Endothelial cell of hepatic sinusoid (primary cell): ENCODE measurements around the gene MRNIP.

Source experiments
- in situ Hi-C: cut with HindIII; loops from 2 replicates; pipeline ENCODE4 v1.10.0; 2017; ENCODE audit warnings: low sequenced_read_pairs

The MRNIP gene

DNA sequence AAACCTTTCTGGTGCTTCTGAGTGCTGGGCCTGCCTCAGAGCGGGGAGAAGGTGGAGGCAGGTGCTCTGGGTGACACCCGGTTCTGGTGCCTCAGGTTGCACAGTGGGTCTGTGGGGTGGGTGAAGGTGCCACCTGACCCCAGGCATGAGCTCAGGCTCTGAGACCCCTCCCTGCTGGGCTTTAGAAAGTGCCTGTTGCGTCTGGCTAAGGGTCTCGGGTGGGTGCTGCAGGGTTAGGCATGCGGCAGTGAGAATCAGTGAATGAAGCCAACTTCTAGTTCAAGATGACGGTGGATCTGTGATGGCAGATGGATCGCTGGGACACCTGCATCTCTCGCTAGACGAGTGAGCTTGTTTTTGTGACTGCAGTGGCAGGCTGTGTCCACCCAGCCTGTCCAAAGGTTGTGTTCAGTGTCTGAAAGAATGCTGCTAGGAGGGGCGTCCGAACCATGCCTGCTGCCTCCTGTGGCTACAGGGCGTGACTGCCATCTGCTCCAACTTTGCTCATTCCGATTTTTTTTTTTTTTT is 32.9 kb downstream of the MRNIP start:
- in situ Hi-C loops = loop anchor here (5.0 kb wide), 3 partner anchors 57 to 97 kb away; no protein-coding TSS in a partner anchor

GRCh38 chr5:179824745-179825112 is 33.9 kb downstream of the MRNIP start:
- in situ Hi-C loops = loop anchor here (5.0 kb wide), 3 partner anchors 57 to 98 kb away; no protein-coding TSS in a partner anchor

GRCh38 chr5:179823937-179824744 is 34.5 kb downstream of the MRNIP start:
- in situ Hi-C loops = no loop called here

DNA sequence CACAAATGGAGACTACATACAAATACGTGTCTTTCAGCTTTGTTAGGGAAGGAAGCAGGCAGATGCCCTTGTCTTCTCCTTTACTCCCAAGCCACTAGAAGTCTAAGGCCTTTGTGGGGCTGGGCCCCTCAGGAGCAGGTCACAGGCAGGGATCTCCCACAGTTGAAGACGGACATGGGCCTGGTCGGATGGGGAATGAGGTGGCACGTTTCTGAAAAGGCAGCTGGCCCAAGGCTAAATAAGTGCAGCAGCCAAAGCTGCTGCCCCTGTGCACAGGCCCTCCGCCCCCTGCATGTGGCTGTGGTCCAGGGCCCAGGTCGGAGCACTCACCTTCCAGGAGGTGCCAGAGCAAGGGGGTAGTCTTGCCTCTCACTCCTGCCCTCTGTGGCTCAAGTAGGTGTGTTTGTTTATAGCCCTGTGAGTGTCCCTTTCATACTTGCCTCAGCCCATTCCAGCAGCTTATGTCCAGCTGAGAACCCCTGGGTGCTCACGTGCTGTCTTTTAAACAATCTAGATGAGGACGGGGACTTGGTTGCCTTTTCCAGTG is 36.1 kb downstream of the MRNIP start:
- in situ Hi-C loops = no loop called here

DNA sequence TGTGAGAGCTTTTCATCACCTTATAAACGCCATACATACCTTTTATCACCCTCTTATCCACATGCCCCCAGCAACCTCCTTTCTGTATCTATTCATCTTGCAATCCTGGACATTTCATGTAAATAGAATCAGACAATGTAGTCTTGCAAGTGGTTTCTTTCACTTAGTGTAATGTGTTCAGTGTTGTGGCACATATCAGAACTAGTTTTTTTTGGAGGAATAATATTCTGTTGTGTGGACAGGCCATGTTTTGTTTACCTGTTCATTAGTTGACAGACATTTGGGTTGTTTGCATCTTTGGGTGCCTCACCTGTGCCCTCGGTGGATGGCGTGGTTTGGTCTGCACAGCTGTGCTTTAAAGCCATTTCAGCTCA is 36.6 kb downstream of the MRNIP start:
- in situ Hi-C loops = no loop called here

GRCh38 chr5:179821298-179822058 is 37.1 kb downstream of the MRNIP start:
- in situ Hi-C loops = no loop called here

- in situ Hi-C loops = no loop called here
Observed at GRCh38 chr5:179820483-179821297, 37.9 kb downstream of the MRNIP start, which contains the start of gene SQSTM1. Gene SQSTM1, plus strand, starts transcription at chr5:179820905. Its CDS starts 32 bp downstream, at chr5:179820937.

- in situ Hi-C loops = no loop called here
Observed at GRCh38 chr5:179820127-179820482, 38.5 kb downstream of the MRNIP start.

DNA sequence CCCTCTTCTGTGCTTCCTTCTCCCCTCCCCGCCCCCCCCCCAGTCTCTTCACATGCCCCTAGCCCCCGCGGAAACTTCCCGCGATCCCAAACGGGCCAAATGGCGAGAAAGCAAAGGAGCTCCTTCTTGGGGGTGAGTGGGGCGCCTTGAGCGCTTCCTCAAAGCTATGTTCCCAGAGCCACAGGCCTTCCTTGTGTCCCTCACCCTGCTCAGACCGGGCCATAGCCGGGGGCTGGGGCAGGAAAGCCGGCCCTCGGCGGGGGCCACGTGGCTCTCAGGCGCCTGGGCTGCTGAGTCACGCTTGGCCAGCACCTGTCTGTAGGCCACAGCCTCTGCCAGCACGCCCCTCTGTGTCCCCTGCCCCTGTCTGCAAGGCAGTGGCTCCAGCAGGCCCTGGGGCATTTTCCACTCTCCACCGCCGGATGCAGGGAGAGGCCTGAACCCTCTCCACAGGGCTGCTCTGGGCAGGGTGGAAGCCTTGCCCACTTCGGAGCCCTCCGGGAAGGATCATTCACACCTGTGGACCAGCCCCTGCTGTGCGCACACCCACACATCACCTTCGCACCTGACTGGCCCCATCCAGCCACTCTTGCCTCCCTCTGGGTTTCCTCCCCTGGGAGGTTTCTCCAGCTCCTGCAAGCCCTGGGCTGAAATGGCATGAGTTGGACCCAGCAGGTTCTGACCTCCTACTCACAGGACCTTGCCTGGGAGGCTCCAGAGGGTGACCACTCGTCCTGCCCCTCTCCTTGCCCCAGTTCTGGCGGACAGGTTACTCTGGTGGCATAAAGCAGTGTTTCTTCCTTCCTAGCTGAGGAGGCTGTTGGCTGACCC is 39.1 kb downstream of the MRNIP start:
- in situ Hi-C loops = no loop called here

- in situ Hi-C loops = no loop called here
Observed at GRCh38 chr5:179818746-179819295, 39.8 kb downstream of the MRNIP start.

GRCh38 chr5:179817890-179818745 is 40.5 kb downstream of the MRNIP start:
- in situ Hi-C loops = no loop called here

DNA sequence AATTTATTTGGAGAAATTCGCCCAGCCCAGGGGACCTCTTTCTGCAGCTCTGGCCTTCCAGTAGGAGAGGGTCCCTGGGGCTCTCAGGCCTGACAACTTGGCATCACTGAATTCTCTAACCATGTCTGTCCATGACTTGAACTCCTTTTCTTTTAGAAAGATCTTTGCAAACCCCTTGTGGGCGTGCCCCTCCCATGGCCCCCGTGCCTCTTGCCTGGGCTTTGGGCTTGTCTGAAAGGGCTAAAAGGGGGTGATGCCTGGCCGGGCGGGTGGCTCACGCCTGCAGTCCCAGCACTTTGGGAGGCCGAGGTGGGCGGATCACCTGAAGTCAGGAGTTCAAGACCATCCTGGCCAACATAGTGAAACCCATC is 41.2 kb downstream of the MRNIP start:
- in situ Hi-C loops = no loop called here

DNA sequence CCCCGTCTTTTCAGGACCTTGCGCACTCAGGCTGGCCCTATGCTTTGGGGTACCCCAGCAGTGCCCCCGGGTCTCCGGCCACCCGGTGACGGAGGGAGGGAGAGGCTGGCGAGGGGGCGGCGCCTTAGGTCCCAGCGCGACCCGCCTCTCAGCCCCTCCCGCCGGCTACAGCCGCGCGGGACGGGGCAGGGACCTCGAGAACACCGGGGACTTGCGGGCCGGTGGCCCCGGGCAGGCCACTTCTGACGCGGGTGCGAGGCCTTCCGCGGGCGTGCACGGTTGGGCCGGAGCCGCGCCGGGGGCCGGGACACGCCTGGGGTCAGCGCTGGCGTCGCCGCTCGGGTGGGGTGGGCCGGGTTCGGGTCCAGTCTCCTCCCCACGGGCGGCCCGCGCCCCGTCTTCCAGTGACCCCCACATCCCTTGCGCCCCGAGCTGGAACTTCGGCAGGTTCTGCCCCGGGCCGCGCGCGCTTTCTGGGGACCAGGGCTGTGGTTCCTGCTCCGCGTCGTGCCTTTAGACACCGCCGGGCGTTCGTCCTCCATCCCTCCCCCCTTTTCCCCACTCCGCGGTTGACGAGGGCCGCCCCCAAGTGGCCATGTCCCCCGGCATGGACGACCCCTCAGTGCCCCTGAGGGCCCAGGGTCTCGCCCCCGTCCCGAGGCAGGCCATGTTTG is 41.7 kb downstream of the MRNIP start:
- in situ Hi-C loops = no loop called here

DNA sequence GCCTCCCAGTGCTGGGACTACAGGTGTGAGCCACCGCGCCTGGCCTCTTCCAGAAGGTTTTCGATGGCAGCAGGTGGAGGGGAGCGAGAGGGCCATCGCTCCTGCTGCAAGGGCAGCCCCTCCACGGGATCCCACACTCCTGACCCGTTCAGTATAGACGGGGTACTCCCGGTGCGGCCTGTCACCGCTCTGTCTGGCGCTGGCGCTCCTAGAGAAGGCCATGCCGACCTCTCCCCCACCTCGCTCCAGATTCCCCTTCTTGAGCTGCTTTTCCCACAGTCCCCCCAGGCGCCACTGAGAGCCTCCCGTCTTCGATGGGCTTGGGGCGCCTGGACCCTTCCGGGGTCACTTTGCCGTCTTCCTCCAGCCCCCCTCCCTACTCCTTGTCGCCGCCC is 42.2 kb downstream of the MRNIP start:
- in situ Hi-C loops = no loop called here

DNA sequence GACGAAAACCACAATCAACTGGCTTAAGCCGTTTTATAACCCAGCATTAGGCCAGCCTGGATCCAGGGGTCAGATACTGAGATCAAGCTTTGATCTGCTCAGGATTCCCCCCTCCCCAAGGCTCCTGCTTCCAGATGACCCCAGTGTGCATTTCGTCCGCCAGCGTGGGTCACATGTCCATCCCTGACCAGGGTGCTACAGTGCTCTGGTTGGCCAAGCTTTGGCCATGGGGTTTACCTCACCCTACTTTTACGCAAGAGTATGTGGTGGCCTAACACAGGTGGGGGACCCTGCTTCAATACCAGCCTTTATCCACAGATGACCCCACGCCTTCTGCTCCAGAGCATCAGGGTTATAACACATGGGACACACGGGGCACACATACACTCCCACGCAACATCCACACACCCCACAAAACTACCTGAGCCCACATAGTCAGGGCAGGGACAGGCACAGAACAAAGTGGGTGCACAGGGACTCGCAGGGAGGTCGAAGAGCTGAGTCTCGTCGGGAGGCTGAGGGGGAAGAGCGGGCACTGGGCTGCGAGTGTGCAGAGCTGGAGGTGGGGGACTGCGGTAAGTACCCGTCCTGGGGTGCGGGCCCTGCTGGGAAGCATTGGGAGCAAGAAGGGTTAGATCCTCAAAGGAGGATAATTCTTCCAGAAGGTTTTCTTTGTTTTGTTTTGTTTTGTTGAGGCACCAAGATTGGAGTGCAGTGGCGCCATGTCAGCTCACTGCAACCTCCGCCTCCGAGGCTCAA is 42.9 kb downstream of the MRNIP start:
- in situ Hi-C loops = no loop called here

DNA sequence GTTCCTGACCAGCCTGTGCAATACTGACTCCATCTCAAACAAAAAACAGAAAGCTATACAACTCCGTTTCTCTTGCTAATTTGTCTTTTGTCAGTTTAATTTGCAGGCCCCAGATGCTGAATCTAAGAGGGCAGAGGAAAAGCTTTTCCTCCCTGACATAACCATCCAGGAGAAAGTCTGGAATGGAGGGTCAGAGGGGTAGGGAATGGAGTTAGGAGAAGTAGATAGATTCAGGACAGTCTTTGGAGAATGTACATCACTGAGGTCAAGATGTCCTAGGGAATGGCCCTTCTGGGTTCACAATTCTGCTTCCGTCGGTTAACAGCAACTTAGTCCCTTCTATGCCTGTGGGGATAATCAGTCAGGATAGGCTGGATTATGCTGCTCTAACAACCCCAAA is 44.5 kb downstream of the MRNIP start:
- in situ Hi-C loops = no loop called here

- in situ Hi-C loops = no loop called here
Observed at GRCh38 chr5:179812997-179813607, 45.5 kb downstream of the MRNIP start.
